ENCODE data around the gene CEP76.
"Not testable (repeated sequence)": the region's sequence is repeated elsewhere in the genome, so short reads cannot be mapped to it uniquely, and the experiment has no call there.

Gene CEP76

GRCh38 chr18:12639990-12640880 lies 62.3 kb downstream of the CEP76 start:
- no peak for DNase-seq

DNA sequence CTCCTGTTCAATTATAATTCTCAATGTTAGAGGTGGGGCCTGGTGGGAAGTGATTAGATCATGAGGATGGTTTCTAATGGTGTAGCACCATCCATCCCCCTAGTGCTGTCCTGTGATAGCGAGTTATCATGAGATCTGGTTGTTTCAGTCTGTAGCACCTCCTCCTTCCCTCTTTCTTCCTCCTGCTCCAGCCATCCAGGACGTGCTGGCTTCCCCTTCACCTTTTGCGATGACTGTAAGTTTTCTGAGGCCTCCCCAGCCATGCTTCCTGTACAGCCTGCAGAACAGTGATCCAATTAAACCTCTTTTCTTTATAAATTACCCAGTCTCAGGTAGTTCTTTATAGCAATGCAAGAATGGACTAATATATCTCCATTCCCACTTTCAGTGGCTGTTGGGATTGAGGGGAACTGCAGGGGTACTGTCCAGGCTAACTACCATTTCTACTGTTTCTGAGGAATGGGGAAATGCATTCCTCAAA lies 63.8 kb downstream of the CEP76 start:
- DNase-seq = no peak

GRCh38 chr18:12637901-12638643 lies 64.5 kb downstream of the CEP76 start:
- DNase-seq = no peak

DNA sequence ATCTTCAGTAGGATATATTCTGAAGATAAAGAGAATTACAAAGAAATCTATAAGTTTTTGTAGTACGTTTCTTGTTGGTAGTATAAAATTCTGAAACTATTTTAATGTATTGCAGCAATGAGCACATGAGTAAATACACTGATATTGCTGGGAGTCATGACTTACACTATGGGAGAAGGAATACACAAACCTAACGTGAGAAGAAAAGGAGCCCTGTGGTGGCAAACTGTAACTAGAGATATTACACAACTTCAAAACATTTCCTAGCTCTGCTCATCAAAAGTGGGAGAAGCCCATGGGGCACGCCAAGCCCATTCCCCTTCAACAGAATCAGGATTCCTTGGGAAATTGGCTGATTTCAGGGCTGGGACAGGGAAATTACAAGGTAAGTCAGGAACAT lies 65.1 kb downstream of the CEP76 start:
- DNase-seq = no peak

GRCh38 chr18:12631831-12632477 lies 70.6 kb downstream of the CEP76 start:
- DNase-seq = no peak

DNA sequence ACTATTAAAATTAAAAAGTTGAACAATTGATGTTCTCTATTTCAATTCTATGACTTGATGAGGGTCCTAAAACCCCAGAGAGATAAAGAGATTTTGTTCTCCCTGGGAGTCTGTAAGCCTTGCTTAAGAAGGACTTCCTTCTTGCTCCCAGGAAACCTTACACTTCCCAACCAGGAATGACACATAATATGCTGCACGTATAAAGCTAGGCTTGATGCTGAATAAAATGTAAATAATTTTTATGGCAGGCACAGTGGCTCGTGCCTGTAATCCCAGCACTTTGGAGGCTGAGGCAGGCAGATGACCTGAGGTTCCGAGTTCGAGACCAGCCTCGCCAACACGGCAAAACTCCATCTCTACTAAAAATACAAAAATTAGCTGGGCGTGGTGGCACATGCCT lies 72.4 kb downstream of the CEP76 start:
- no peak for DNase-seq

- DNase-seq = no peak
These were observed 73.5 kb downstream of the CEP76 start for GRCh38 chr18:12628706-12629702.

DNA sequence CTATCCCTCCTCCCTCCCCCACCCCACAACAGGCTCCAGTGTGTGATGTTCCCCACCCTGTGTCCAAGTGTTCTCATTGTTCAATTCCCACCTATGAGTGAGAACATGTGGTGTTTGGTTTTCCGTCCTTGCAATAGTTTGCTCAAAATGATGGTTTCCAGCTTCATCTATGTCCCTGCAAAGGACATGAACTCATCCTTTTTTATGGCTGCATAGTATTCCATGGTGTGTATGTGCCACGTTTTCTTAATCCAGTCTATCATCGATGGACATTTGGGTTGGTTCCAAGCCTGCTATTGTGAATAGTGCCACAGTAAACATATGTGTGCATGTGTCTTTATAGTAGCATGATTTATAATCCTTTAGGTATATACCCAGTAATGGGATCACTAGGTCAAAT lies 75.3 kb downstream of the CEP76 start:
- not testable (repeated sequence) for DNase-seq

DNA sequence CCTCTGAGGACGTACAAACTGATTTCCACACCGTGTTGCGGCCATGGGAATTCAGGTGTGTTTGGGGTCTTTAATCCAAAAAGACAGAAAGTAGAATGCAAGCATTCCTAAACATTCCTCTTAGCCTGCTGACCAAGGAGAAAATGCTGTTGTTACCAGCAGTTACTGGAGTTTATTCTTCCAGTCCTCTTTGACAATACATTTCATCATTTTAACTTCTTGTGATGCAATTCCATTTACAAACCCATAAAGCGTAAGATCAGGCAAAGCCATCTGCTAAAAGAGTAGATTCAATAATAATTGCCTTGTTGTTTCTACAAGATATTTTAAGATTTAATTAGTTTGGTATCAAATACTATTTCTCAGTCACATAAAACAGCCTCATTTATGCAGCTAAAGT lies 77.3 kb downstream of the CEP76 start:
- DNase-seq = no peak

Measured in NCI-H774 (cell line).